Measurements from ENCODE around the gene SGMS2.

- TF ChIP-seq FOXP4 (CRISPR knock-in tag; IDR thresholded peaks at IDR 0.05) (no peak), ZNF281 (CRISPR knock-in tag; IDR thresholded peaks at IDR 0.05; ENCODE audit: borderline replicate concordance) (no peak), CTCF (CRISPR knock-in tag; IDR thresholded peaks at IDR 0.05) (no peak), SMARCC2 (IDR thresholded peaks at IDR 0.05) (no peak), ATF3 (CRISPR knock-in tag; IDR thresholded peaks at IDR 0.05) (no peak), POLR2G (IDR thresholded peaks at IDR 0.05; ENCODE audit: low read depth, low read length) (no peak), NFAT5 (CRISPR knock-in tag; IDR thresholded peaks at IDR 0.05) (no peak), NR2F1 (CRISPR knock-in tag; IDR thresholded peaks at IDR 0.05) (no peak), SIX4 (CRISPR knock-in tag; IDR thresholded peaks at IDR 0.05) (no peak), HOXA7 (CRISPR knock-in tag; IDR thresholded peaks at IDR 0.05) (no peak)
Observed at GRCh38 chr4:107837317-107837716, 12.6 kb downstream of the SGMS2 start.
